CD4-positive, alpha-beta T cell treated with Interleukin-17A for 1 hour (primary cell): ENCODE measurements around the gene UQCR10.
A peak's percentile ranks its signal among the peaks of the same experiment; 100 is the strongest.

Experiments used
- DNase-seq: peaks from one replicate; pipeline ENCODE4 v3.0.0-alpha.2; 2020

The UQCR10 gene

DNA sequence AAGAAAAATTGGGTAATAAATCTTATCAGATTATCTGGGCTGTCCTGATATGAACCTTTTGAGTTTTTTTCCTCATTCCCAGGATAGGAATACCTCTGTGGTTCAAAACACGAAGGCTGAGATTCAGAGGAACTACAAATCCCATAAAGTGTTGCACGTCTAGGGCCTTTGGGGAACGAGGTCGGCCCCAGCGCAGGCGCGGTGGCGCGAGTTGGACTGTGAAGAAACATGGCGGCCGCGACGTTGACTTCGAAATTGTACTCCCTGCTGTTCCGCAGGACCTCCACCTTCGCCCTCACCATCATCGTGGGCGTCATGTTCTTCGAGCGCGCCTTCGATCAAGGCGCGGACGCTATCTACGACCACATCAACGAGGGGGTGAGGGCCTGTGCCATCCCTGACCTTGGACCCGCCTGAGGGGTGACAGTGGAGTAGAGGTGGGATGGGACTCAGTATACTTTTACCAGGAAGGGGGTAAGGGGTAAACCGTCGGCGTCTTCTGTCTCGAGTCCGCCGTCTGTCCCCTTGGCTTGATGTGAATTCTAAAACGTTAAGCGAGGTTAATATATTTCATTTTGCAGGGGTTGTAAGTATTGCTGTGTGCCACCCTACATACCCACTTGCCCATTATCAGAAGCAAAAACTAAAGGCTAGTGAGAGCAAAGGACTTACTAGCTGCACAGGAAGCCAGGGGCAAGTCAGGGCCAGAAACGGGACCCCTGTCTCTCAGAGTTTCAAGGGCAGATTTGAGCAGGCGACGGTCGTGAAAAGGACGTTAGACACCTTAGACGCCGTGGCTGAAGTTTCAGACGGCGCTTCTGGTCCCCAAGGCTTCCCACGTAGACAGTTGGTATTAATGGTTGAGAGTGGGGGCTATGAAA lies at the start of gene UQCR10:
Gene UQCR10 (plus strand): TSS at position 199 of the 881 bp plus-strand sequence. CDS start 30 bp downstream, at position 229.
- DNase-seq: peak; percentile 93

- DNase-seq: no peak
Measured at GRCh38 chr22:29717789-29718188, 49.4 kb upstream of the UQCR10 start.

DNA sequence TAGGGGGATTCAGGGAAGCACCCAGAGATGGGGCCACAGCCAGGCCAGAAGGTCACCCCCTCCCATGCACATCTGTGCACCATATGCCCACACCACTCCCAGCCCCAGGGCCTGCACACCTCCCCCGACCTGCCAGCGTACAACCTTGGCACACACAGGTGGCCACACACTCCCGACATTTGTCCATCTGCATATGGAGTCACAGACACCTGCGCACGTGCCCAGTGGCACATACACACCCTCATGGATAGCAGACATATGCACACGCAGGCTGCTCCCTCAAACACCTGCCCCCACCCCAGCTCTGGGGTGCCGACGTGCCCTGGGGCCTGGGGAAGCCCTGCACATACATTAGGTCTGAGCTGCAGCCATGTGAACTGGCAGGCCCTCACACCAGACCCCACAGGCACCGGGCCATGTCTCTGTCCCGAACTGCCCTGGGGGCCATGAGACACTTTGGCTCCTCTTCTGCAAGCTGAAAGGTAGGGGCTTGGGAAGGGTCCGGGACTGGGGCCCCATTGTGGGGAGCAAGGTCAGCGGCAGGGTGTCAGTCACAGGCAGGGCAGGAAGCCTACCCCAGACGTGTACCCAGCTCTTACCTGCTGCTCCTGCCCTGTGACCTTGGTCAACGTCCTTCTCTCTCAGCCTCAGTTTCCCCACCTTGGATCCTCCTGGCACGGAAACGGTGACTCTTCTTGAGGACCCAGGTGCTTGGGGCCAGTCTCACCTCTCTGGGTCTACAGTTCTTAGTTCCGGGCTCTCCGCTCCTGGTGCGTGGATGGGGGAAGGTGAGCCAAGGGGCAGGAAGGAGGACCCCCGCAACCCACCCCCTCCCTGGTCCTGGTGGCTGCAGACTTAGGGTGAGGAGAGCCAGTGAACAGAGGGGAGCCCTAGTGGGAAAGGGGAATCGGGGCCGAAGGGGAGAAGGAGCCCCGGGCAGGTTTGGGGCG lies 47.9 kb upstream of the UQCR10 start:
- DNase-seq: no peak

DNA sequence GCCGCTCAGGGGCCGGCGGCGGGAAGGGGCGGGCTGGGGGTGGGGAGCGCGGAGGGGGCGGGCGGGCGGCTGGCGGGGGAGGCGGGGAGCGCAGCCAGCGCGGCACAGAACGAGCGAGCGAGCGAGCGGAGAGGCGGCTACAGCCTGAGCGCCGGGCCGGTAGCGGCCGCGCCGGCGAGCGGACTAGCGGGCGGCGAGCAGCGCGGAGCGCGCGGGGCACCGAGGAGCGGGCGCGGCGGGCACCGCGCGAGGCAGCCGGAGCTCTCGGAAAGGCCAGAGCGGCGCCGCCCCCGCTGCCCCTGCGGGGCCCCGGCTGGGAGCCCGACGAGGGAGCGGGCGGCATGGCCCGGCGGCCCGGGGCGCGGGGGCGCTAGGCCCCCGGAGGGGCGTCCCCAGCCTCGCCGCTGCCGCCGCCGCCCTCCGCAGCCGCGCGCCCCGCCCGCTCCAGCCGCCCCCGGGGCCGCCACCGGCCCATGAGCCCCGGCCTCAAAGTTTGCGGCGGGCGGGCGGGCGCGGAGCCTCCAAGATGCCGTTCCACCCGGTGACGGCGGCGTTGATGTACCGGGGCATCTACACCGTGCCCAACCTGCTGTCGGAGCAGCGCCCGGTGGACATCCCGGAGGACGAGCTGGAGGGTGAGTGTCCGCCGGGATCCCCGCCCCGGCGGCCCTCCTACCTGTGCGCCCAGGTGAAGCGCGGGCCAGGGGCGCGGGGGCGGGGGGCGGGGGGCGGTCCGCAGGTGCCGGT lies 47.1 kb upstream of the UQCR10 start, which contains the start of gene CABP7:
Gene CABP7 (plus strand): TSS at position 105 of the 747 bp plus-strand sequence. CDS start 422 bp downstream, at position 527.
- DNase-seq: no peak

DNA sequence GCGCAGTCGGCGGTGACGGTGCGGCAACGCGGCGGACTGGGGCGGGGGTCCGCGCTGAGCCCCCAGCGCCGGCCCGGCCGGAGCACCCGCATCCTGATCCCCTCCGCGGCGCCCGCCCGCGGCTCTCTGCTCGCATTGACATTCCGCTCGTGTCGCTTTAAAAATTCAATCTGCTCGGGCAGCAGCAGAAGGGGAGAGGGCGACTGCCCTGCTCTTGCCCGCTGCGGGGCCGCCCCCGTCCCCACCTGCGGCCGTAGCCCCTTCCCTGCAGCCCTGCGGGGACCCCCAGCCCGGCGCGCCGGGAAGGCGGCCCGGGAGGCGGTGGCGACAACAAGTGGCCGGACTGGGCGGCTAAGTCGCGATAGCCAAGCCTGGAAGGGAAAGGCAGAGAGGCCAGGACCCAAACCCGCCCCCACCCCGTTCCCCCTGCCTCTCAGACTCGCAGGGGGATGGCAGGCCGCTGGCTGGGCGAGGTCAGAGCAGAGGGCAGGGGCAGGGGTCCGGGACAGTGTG lies 46.3 kb upstream of the UQCR10 start:
- DNase-seq: no peak

DNA sequence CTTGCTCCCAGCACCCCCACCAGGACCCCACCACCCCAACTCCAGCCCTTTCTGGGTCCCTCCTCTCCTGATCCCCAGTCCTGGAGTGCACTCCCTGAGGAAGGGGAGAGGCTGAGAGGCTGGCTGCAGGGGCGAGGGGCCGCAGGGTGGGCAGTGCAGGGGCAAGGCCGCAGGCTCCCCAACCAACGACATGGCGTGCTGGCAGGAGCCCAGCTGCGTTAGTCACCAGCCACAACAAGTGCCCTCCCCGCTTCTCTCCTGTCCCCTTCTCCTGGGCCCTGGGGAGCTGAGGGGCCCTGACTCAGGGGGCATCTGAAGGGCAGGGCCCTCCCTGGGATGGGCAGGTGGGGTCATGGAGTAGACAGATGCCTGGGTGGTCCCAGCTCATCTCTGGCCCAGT lies 45.0 kb upstream of the UQCR10 start:
- DNase-seq: no peak

DNA sequence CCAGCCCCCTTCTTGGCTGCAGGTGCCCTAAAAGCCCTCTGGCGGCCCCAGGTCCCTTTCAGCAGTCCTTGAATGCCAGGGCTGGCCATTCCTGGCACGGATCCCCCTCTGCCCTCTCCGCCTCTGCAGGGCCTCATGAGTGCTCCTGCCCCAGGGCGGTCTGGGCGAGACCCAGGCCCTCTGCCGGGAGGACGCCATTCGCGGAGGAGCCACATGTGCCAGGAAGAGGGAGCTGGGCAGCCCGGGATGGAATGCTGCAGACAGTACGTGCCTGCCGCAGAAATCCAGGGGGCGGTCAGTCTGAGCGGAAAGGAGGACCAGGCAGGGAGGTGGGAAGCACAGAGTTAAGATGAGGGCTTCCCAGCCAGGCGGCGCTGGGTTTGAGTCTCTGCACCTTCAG lies 44.6 kb upstream of the UQCR10 start:
- no peak for DNase-seq

GRCh38 chr22:29723766-29724165 lies 43.4 kb upstream of the UQCR10 start:
- no peak for DNase-seq

DNA sequence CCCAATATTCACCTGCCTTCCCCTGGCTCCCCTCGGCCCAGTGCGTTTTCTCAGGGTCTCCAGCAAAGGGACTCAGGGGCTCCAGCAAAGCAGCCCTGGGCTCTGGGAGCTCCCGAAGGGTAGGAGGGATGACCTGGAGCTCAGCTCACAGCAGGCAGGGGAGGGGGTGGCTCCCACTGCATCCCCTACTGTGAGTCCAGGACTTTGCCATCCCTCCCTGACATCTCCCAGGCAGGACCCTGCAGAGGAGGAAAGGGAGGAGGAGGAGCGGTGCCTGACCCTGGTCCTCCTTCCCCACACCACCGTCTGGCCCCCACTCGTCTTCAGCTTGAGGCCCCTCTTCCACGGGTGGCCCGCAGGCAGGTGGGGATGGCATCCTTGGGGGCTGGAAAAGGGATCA lies 42.3 kb upstream of the UQCR10 start:
- no peak for DNase-seq

- no peak for DNase-seq
Measured at GRCh38 chr22:29726106-29726505, 41.1 kb upstream of the UQCR10 start.

DNA sequence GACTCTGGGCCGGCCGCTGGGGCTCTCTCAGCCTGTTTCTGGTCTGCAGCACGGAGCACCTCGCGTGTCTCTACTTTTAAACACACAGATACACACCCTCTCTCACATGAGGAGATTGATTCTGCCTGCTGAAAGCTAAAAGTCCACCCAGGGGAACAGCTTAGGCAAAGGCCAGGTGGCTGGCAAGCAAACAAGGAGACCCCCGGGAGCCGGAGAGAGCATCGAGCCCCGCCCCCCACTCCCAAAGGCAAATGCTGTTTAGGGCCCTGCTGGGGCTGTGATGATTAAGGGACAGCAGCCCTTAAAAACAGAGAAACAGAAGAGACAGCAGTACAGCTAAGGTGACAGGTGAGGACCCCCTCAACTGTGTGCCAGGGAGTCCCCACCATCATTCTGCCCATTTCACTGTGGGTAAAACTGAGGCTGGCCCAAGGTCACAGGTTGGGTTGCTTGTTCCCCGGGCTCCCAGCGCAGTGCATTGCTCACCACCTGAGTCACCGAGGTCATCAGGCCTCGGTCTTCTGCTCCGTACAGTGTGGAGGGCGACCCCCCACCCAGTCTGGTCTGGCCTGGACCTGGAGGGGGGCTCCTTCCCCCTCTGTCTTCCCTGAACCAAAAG lies 40.5 kb upstream of the UQCR10 start:
- DNase-seq: no peak

GRCh38 chr22:29727131-29727523 lies 40.0 kb upstream of the UQCR10 start:
- no peak for DNase-seq

DNA sequence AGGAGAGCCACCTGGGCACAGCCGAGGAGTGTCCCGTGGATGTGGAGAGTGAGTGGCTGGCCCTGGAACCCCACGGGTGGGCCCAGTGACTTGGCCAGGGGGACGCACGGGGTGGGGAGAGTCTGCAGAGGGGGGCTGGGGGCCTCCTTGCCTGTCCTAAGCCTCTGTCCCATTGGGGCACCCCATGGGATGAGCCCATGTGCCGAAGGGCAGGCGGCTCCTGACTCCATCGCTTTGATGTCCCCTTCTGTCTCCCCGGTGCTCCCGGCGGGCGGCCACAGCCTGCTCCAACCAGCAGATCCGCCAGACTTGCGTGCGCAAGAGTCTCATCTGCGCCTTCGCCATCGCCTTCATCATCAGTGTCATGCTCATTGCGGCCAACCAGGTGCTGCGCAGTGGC lies 38.0 kb upstream of the UQCR10 start:
- DNase-seq: no peak

GRCh38 chr22:29731058-29731850 lies 35.9 kb upstream of the UQCR10 start:
- no peak for DNase-seq

GRCh38 chr22:29732883-29733282 lies 34.3 kb upstream of the UQCR10 start:
- no peak for DNase-seq

- no peak for DNase-seq
Measured at GRCh38 chr22:29733362-29734201, 33.6 kb upstream of the UQCR10 start.

- no peak for DNase-seq
Measured at GRCh38 chr22:29734406-29734805, 32.8 kb upstream of the UQCR10 start.

DNA sequence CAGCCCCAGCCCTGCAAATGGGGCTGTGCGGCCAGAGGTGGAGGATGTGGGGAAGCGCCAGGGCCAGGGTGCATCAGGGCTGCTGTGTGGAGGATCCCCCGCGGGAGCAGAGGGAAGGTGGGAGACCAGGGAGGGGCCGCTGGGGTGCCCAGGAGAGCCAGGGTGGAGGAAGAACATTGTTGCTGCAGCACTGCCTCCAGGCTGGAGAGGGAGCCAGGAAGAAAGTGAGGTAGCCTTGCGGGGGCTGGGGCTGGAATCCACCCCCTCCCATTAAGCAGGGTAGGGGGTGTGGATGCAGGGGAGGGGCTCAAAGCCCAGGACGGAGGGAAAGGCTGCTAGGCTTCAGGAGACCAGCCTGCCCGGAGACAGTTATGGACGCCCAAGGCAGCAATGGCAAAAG lies 32.3 kb upstream of the UQCR10 start:
- DNase-seq: no peak

GRCh38 chr22:29735416-29735815 lies 31.8 kb upstream of the UQCR10 start:
- DNase-seq: no peak
